Activated gamma-delta T cell treated with Interleukin-2 at 50 U/mL for 16 hours (primary cell): ENCODE measurements around the gene NAA16.
"Not testable (repeated sequence)": the region's sequence is repeated elsewhere in the genome, so short reads cannot be mapped to it uniquely, and the experiment has no call there.

Experiments used
- DNase-seq: peaks from one replicate; pipeline ENCODE4 v3.0.0-alpha.2; 2020

Gene NAA16

GRCh38 chr13:41306271-41307145, 4.6 kb upstream of the NAA16 start:
- no peak for DNase-seq

- DNase-seq = no peak
Measured at GRCh38 chr13:41307884-41308640, 3.0 kb upstream of the NAA16 start.

- DNase-seq = peak; percentile 51
Measured at GRCh38 chr13:41311406-41312175, 524 bp downstream of the NAA16 start.

- no peak for DNase-seq
Measured at GRCh38 chr13:41312176-41312500, 1.1 kb downstream of the NAA16 start.

- DNase-seq = no peak
Measured at GRCh38 chr13:41313117-41313516, 2.0 kb downstream of the NAA16 start.

- no peak for DNase-seq
Measured at GRCh38 chr13:41313659-41314197, 2.7 kb downstream of the NAA16 start.

- no peak for DNase-seq
Measured at GRCh38 chr13:41315443-41316047, 4.5 kb downstream of the NAA16 start.

- no peak for DNase-seq
Measured at GRCh38 chr13:41317243-41317642, 6.2 kb downstream of the NAA16 start.

- DNase-seq = no peak
Measured at GRCh38 chr13:41325752-41326151, 14.7 kb downstream of the NAA16 start.

GRCh38 chr13:41326661-41327060, 15.6 kb downstream of the NAA16 start:
- no peak for DNase-seq

GRCh38 chr13:41327994-41328790, 17.1 kb downstream of the NAA16 start:
- DNase-seq = no peak

- no peak for DNase-seq
Measured at GRCh38 chr13:41332829-41333228, 21.8 kb downstream of the NAA16 start.

GRCh38 chr13:41334810-41335209, 23.7 kb downstream of the NAA16 start:
- no peak for DNase-seq

- no peak for DNase-seq
Measured at GRCh38 chr13:41344358-41344757, 33.3 kb downstream of the NAA16 start.

GRCh38 chr13:41345165-41345913, 34.3 kb downstream of the NAA16 start:
- no peak for DNase-seq

GRCh38 chr13:41345914-41346589, 35.0 kb downstream of the NAA16 start:
- no peak for DNase-seq

- peak; percentile 47 for DNase-seq
Measured at GRCh38 chr13:41352935-41353840, 42.1 kb downstream of the NAA16 start.

GRCh38 chr13:41354416-41354815, 43.3 kb downstream of the NAA16 start:
- no peak for DNase-seq

GRCh38 chr13:41356385-41356648, 45.2 kb downstream of the NAA16 start:
- DNase-seq = not testable (repeated sequence)

GRCh38 chr13:41356786-41357185, 45.7 kb downstream of the NAA16 start:
- peak; percentile 17 for DNase-seq
